Measurements from ENCODE around the gene MAPKBP1. TPM values are rescaled to one million over a fixed set of nuclear protein-coding genes. Genes with fewer than 3 reads are reported as not detected.
"Not testable (repeated sequence)": the region's sequence is repeated elsewhere in the genome, so short reads cannot be mapped to it uniquely, and the experiment has no call there.

Gene MAPKBP1
- total RNA-seq, 1 donor from 2014 or later: 28.9 TPM

- H3K9me3 Mint-ChIP-seq (ENCODE audit: low read depth): no peaks in the 10 kb centered on the region
- no peaks in the 10 kb centered on the region for H3K4me1 Mint-ChIP-seq (ENCODE audit: low read depth)
- no peak overlapping the region for H3K27ac Mint-ChIP-seq
- H3K36me3 Mint-ChIP-seq (ENCODE audit: insufficient read depth): peaks cover 12% of the 10 kb centered on the region
- no peaks in the 10 kb centered on the region for H3K27me3 Mint-ChIP-seq
- no peak for TF ChIP-seq CTCF (IDR thresholded peaks at IDR 0.05; ENCODE audit: unreplicated experiment)
- DNase-seq (ENCODE audit: low spot score, unreplicated experiment): no peak
- H3K4me3 Mint-ChIP-seq (ENCODE audit: low read depth): no peak overlapping the region
Observed at GRCh38 chr15:41734079-41734478, 40.2 kb upstream of the MAPKBP1 start.

GRCh38 chr15:41735046-41735445, 39.2 kb upstream of the MAPKBP1 start:
- DNase-seq (ENCODE audit: low spot score, unreplicated experiment): no peak
- Mint-ChIP-seq H3K27me3 (no peaks in the 10 kb centered on the region), H3K36me3 (ENCODE audit: insufficient read depth) (peaks cover 11% of the 10 kb centered on the region), H3K4me3 (ENCODE audit: low read depth) (no peak overlapping the region), H3K27ac (no peak overlapping the region), H3K9me3 (ENCODE audit: low read depth) (no peaks in the 10 kb centered on the region), H3K4me1 (ENCODE audit: low read depth) (no peaks in the 10 kb centered on the region)
- TF ChIP-seq CTCF (IDR thresholded peaks at IDR 0.05; ENCODE audit: unreplicated experiment): no peak

GRCh38 chr15:41735492-41735891, 38.8 kb upstream of the MAPKBP1 start:
- peaks cover 11% of the 10 kb centered on the region for H3K36me3 Mint-ChIP-seq (ENCODE audit: insufficient read depth)
- H3K27me3 Mint-ChIP-seq; H3K4me3 Mint-ChIP-seq (ENCODE audit: low read depth); H3K9me3 Mint-ChIP-seq (ENCODE audit: low read depth); H3K4me1 Mint-ChIP-seq (ENCODE audit: low read depth); H3K27ac Mint-ChIP-seq; DNase-seq (ENCODE audit: low spot score, unreplicated experiment): not testable (repeated sequence)

GRCh38 chr15:41746802-41747201, 27.5 kb upstream of the MAPKBP1 start:
- DNase-seq (ENCODE audit: low spot score, unreplicated experiment): no peak
- no peaks in the 10 kb centered on the region for H3K27me3 Mint-ChIP-seq
- H3K4me1 Mint-ChIP-seq (ENCODE audit: low read depth): no peaks in the 10 kb centered on the region
- H3K4me3 Mint-ChIP-seq (ENCODE audit: low read depth): no peak overlapping the region
- H3K36me3 Mint-ChIP-seq (ENCODE audit: insufficient read depth): peaks cover 25% of the 10 kb centered on the region
- no peak for TF ChIP-seq CTCF (IDR thresholded peaks at IDR 0.05; ENCODE audit: unreplicated experiment)
- H3K27ac Mint-ChIP-seq: no peak overlapping the region
- no peaks in the 10 kb centered on the region for H3K9me3 Mint-ChIP-seq (ENCODE audit: low read depth)

- no peak for TF ChIP-seq CTCF (IDR thresholded peaks at IDR 0.05; ENCODE audit: unreplicated experiment)
- no peak overlapping the region for H3K4me3 Mint-ChIP-seq (ENCODE audit: low read depth)
- H3K9me3 Mint-ChIP-seq (ENCODE audit: low read depth): no peaks in the 10 kb centered on the region
- peaks cover 13% of the 10 kb centered on the region for H3K36me3 Mint-ChIP-seq (ENCODE audit: insufficient read depth)
- no peaks in the 10 kb centered on the region for H3K4me1 Mint-ChIP-seq (ENCODE audit: low read depth)
- no peak for DNase-seq (ENCODE audit: low spot score, unreplicated experiment)
- H3K27me3 Mint-ChIP-seq: no peaks in the 10 kb centered on the region
- H3K27ac Mint-ChIP-seq: no peak overlapping the region
Observed at GRCh38 chr15:41756198-41756597, 18.1 kb upstream of the MAPKBP1 start.

- no peaks in the 10 kb centered on the region for H3K27me3 Mint-ChIP-seq
- TF ChIP-seq CTCF (IDR thresholded peaks at IDR 0.05; ENCODE audit: unreplicated experiment): peak; percentile 60
- no peak overlapping the region for H3K4me3 Mint-ChIP-seq (ENCODE audit: low read depth)
- DNase-seq (ENCODE audit: low spot score, unreplicated experiment): no peak
- H3K27ac Mint-ChIP-seq: peak overlapping the region; percentile 92
- H3K4me1 Mint-ChIP-seq (ENCODE audit: low read depth): peaks cover 22% of the 10 kb centered on the region
- H3K36me3 Mint-ChIP-seq (ENCODE audit: insufficient read depth): peaks cover 2% of the 10 kb centered on the region
- no peaks in the 10 kb centered on the region for H3K9me3 Mint-ChIP-seq (ENCODE audit: low read depth)
Observed at GRCh38 chr15:41772720-41773331, 1.5 kb upstream of the MAPKBP1 start.

Data from progenitor cell of endocrine pancreas (in vitro differentiated cells).